Smooth muscle cell (in vitro differentiated cells): ENCODE measurements around the gene SEMA7A. TPM values are rescaled to one million over a fixed set of nuclear protein-coding genes. Genes with fewer than 3 reads are reported as not detected.
A peak's percentile ranks its signal among the peaks of the same experiment; 100 is the strongest.

Source experiments
- DNase-seq: peaks from one replicate; lab custom pipeline; 2025; ENCODE audit not compliant: unreplicated experiment; lab: John Stamatoyannopoulos, UW
- H2AFZ ChIP-seq: fragments of 200-600 bp; sonication (generic); 2 replicates; pipeline ENCODE4 v1.6.0; 2016; ENCODE audit warnings: antibody characterized with exemption, low read depth, mild to moderate bottlenecking
- H3F3A ChIP-seq: fragments of 200-600 bp; sonication (generic); 2 replicates; pipeline ENCODE4 v1.6.0; 2017; ENCODE audit warnings: antibody characterized with exemption, low read depth
- H3K27ac ChIP-seq: fragments of 200-600 bp; sonication (generic); 2 replicates; pipeline ENCODE4 v1.5.1; 2016; ENCODE audit warnings: low read depth, mild to moderate bottlenecking
- H3K27me3 ChIP-seq: fragments of 200-600 bp; sonication (generic); 2 replicates; pipeline ENCODE4 v1.6.1; 2016; ENCODE audit warnings: low read depth, mild to moderate bottlenecking
- H3K36me3 ChIP-seq: fragments of 200-600 bp; sonication (generic); 2 replicates; pipeline ENCODE4 v1.5.1; 2016; ENCODE audit warnings: low read depth
- H3K4me1 ChIP-seq: fragments of 200-600 bp; sonication (generic); 2 replicates; pipeline ENCODE4 v1.5.1; 2016; ENCODE audit warnings: low read depth
- H3K4me2 ChIP-seq: fragments of 200-600 bp; sonication (generic); 2 replicates; pipeline ENCODE4 v1.6.0; 2016; ENCODE audit warnings: mild to moderate bottlenecking
- H3K4me3 ChIP-seq: fragments of 200-600 bp; sonication (generic); 2 replicates; pipeline ENCODE4 v1.5.1; 2016; ENCODE audit warnings: mild to moderate bottlenecking
- H3K79me2 ChIP-seq: fragments of 200-600 bp; sonication (generic); 2 replicates; pipeline ENCODE4 v1.6.0; 2016; ENCODE audit warnings: low read depth, mild to moderate bottlenecking
- H3K9ac ChIP-seq: fragments of 200-600 bp; sonication (generic); 2 replicates; pipeline ENCODE4 v1.6.0; 2016; ENCODE audit warnings: low read depth
- H3K9me3 ChIP-seq: fragments of 200-600 bp; sonication (generic); replicated peaks from 2 replicates; pipeline ENCODE4 v1.5.1; 2016; ENCODE audit warnings: low read depth
- H4K20me1 ChIP-seq: fragments of 200-600 bp; sonication (generic); 2 replicates; pipeline ENCODE4 v1.6.0; 2016; ENCODE audit warnings: low read depth
- WGBS: methylation state at CpG from one replicate; pipeline ENCODE4 v1.1.7; 2016; ENCODE audit warnings: low lambda C conversion rate; 5-methylcytosine and 5-hydroxymethylcytosine counted together
- polyA plus RNA-seq: library from polyadenylated mRNA; unstranded; fragments of >200 nt; fragmentation: Nextera tagmentation; extraction: Ambion mirVana; gene quantifications from 2 replicates; pipeline ENCODE4 v1.2.1, GENCODE V29; 2016
- total RNA-seq: library from RNA; depleted of rRNA; stranded (reverse); fragments of >200 nt; gene quantifications from 2 replicates; pipeline ENCODE4 v1.2.3, GENCODE V29; 2014
- TF ChIP-seq, protein P1 (sequence below): fragments of 200-600 bp; sonication (generic); IDR thresholded peaks from 2 replicates; pipeline ENCODE4 v1.5.1; 2017; ENCODE audit warnings: borderline replicate concordance, mild to moderate bottlenecking, antibody characterized with exemption; ENCODE audit not compliant: insufficient read depth, poor library complexity, severe bottlenecking

SEMA7A gene
- total and polyA plus RNA-seq, 2 experiments from 2014 or later, result 9.3 to 44.5 TPM

DNA sequence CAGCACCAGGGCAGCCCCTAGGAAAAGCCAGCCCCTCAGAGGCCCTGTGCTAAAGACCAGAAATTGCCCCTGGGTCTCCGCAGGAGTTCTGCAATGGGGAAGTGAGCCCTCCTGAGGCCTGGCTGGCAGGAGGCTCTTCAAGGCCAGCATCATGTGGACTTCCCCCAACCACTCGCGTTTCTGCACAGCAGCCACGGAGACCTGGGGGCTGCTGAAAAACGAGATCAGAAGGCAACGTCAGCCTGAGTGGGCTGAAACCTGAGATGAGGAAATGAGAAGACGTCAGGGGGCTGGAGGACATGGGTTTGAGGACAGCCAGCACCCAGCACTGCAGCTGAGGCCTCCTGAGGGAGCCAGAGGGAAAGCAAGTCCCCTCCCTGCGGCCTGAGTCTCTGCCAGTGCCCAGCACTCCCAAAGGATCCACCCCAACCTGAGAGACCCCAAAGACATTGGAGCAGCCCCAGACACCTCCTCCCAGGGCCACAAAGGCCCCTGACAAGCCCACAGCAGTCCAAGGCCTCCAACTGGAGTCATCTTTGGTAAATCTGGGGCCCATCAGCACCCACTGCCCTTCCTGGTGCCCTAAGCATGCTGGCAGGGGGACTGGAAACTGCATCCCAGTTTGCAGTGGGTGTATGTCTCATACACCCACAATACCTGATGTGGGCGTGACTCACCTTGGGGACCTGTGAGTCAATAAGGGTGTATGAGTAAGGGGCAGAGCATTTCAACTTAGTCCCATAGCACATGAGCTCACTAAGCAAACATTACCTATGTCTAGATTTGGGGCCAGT is 37.1 kb downstream of the SEMA7A start:
- DNase-seq, result no peak
- H3K4me1 ChIP-seq, result peaks cover 18% of the 10 kb centered on the region
- H3K27me3 ChIP-seq, result no peaks in the 10 kb centered on the region
- H3F3A ChIP-seq, result no peaks in the 10 kb centered on the region
- peak overlapping the region; percentile 94 for H3K27ac ChIP-seq
- H3K4me3 ChIP-seq, result no peak overlapping the region
- H3K9me3 ChIP-seq, result no peaks in the 10 kb centered on the region
- no peaks in the 10 kb centered on the region for H3K36me3 ChIP-seq
- 34% methylated on average over 9 of the region's 9 CpGs for WGBS
- peak overlapping the region; percentile 77 for H3K9ac ChIP-seq
- peak overlapping the region; percentile 39 for H3K4me2 ChIP-seq
- TF ChIP-seq, protein P1, sequence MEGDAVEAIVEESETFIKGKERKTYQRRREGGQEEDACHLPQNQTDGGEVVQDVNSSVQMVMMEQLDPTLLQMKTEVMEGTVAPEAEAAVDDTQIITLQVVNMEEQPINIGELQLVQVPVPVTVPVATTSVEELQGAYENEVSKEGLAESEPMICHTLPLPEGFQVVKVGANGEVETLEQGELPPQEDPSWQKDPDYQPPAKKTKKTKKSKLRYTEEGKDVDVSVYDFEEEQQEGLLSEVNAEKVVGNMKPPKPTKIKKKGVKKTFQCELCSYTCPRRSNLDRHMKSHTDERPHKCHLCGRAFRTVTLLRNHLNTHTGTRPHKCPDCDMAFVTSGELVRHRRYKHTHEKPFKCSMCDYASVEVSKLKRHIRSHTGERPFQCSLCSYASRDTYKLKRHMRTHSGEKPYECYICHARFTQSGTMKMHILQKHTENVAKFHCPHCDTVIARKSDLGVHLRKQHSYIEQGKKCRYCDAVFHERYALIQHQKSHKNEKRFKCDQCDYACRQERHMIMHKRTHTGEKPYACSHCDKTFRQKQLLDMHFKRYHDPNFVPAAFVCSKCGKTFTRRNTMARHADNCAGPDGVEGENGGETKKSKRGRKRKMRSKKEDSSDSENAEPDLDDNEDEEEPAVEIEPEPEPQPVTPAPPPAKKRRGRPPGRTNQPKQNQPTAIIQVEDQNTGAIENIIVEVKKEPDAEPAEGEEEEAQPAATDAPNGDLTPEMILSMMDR, result no peak
- H2AFZ ChIP-seq, result peak overlapping the region; percentile 14
- H4K20me1 ChIP-seq, result no peaks in the 10 kb centered on the region
- H3K79me2 ChIP-seq, result no peaks in the 10 kb centered on the region

DNA sequence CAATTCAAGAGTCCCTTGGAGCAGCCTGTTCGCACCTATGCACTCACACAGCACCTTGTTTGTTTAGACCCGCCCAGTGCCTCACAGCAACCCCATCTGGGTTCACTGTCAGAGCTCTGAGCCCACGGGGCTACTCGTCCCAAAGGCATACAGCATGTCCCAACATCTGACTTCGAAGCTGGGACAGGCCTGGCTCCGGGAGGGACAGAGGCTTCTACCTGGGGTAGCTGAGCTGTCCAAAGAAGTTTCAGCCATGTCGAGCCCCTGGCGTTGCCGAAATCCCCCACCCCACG is 37.7 kb downstream of the SEMA7A start:
- Histone ChIP-seq H4K20me1 (no peaks in the 10 kb centered on the region), H3K4me1 (peaks cover 18% of the 10 kb centered on the region), H3K27me3 (no peaks in the 10 kb centered on the region), H3K4me3 (no peak overlapping the region), H3K27ac (peak overlapping the region; percentile 94), H2AFZ (peak overlapping the region; percentile 14), H3K36me3 (no peaks in the 10 kb centered on the region), H3K9me3 (no peaks in the 10 kb centered on the region), H3K79me2 (no peaks in the 10 kb centered on the region), H3F3A (no peaks in the 10 kb centered on the region), H3K4me2 (peak overlapping the region; percentile 18), H3K9ac (peak overlapping the region; percentile 72)
- DNase-seq, result no peak
- TF ChIP-seq, protein P1, result no peak
- WGBS, result 89% methylated on average over 10 of the region's 10 CpGs

- no peaks in the 10 kb centered on the region for H3K9me3 ChIP-seq
- no peaks in the 10 kb centered on the region for H3F3A ChIP-seq
- no peaks in the 10 kb centered on the region for H3K36me3 ChIP-seq
- peak overlapping the region; percentile 72 for H3K9ac ChIP-seq
- H3K4me3 ChIP-seq, result no peak overlapping the region
- H3K4me2 ChIP-seq, result peak overlapping the region; percentile 18
- H3K27me3 ChIP-seq, result no peaks in the 10 kb centered on the region
- 90% methylated on average over 17 of the region's 17 CpGs for whole genome bisulfite sequencing
- TF ChIP-seq, protein P1, result no peak
- no peaks in the 10 kb centered on the region for H4K20me1 ChIP-seq
- H3K4me1 ChIP-seq, result peaks cover 18% of the 10 kb centered on the region
- no peaks in the 10 kb centered on the region for H3K79me2 ChIP-seq
- peak overlapping the region; percentile 94 for H3K27ac ChIP-seq
- H2AFZ ChIP-seq, result no peak overlapping the region
- no peak for DNase-seq
Observed at GRCh38 chr15:74395319-74396145, 38.2 kb downstream of the SEMA7A start.
